HepG2 (cell line): ENCODE data around the gene NUDT15. TPM values are rescaled to one million over a fixed set of nuclear protein-coding genes. Genes with fewer than 3 reads are reported as not detected.

ENCODE experiments used
- ARID2 ChIP-seq: sonication (generic); formaldehyde crosslinking; IDR thresholded peaks from 2 replicates; pipeline ENCODE4 v1.8.1; 2022; ENCODE audit warnings: mild to moderate bottlenecking, missing genetic modification reagents, borderline replicate concordance
- ASH2L ChIP-seq: fragments of 300-600, 200-600 bp; sonication (generic); IDR thresholded peaks from 2 replicates; pipeline ENCODE4 v1.7.0; 2017; ENCODE audit warnings: low read depth, mild to moderate bottlenecking, moderate library complexity, mixed read lengths, low read length; ENCODE audit not compliant: insufficient read length
- ETV5 ChIP-seq: IDR thresholded peaks from 2 replicates; pipeline ENCODE4 v1.6.1; 2018; ENCODE audit warnings: missing biosample characterization, missing genetic modification reagents, inconsistent platforms, borderline replicate concordance
- FOSL2 ChIP-seq: sonication (generic); formaldehyde crosslinking; IDR thresholded peaks from 2 replicates; pipeline ENCODE4 v1.4.0; 2020; ENCODE audit warnings: missing genetic modification reagents
- GMEB2 ChIP-seq: IDR thresholded peaks from 2 replicates; pipeline ENCODE4 v1.6.1; 2016; ENCODE audit warnings: missing biosample characterization, missing genetic modification reagents, low read depth
- HOXA3 ChIP-seq: sonication (generic); formaldehyde crosslinking; IDR thresholded peaks from 2 replicates; pipeline ENCODE4 v1.5.0; 2020; ENCODE audit warnings: missing genetic modification reagents
- POLR2AphosphoS5 ChIP-seq: IDR thresholded peaks from 2 replicates; pipeline ENCODE4 v1.6.1; 2012; ENCODE audit warnings: low read depth, low read length
- RFX1 ChIP-seq: fragments of 450-650 bp; IDR thresholded peaks from 2 replicates; pipeline ENCODE4 v1.6.1; 2017
- TARDBP ChIP-seq: sonication (generic); formaldehyde crosslinking; IDR thresholded peaks from 2 replicates; pipeline ENCODE4 v1.8.0; 2022; ENCODE audit warnings: mild to moderate bottlenecking, missing genetic modification reagents
- ZBTB3 ChIP-seq: sonication (generic); formaldehyde crosslinking; IDR thresholded peaks from 2 replicates; pipeline ENCODE4 v1.4.0; 2020; ENCODE audit warnings: low read depth, mild to moderate bottlenecking, moderate library complexity, missing genetic modification reagents, borderline replicate concordance
- ZNF205 ChIP-seq: IDR thresholded peaks from 2 replicates; pipeline ENCODE4 v1.6.1; 2018; ENCODE audit warnings: missing biosample characterization, missing genetic modification reagents
- ZNF343 ChIP-seq: sonication (generic); formaldehyde crosslinking; IDR thresholded peaks from 2 replicates; pipeline ENCODE4 v1.4.0; 2020; ENCODE audit warnings: mild to moderate bottlenecking, missing genetic modification reagents
- ZNF431 ChIP-seq: sonication (generic); formaldehyde crosslinking; IDR thresholded peaks from 2 replicates; pipeline ENCODE4 v1.9.0; 2022; ENCODE audit warnings: missing genetic modification reagents, low read depth, mild to moderate bottlenecking, borderline replicate concordance
- ZNF609 ChIP-seq: sonication (generic); formaldehyde crosslinking; IDR thresholded peaks from 2 replicates; pipeline ENCODE4 v1.4.0; 2020; ENCODE audit warnings: mild to moderate bottlenecking, missing genetic modification reagents, borderline replicate concordance
- ZNF691 ChIP-seq: sonication (generic); formaldehyde crosslinking; IDR thresholded peaks from 2 replicates; pipeline ENCODE4 v1.4.0; 2020; ENCODE audit warnings: missing genetic modification reagents, low read depth, mild to moderate bottlenecking, borderline replicate concordance
- ZNF703 ChIP-seq: sonication (generic); formaldehyde crosslinking; IDR thresholded peaks from 2 replicates; pipeline ENCODE4 v1.5.1; 2020; ENCODE audit warnings: missing genetic modification reagents, mild to moderate bottlenecking, moderate library complexity, borderline replicate concordance
- ZNF788 ChIP-seq: sonication (generic); formaldehyde crosslinking; IDR thresholded peaks from 2 replicates; pipeline ENCODE4 v1.5.0; 2020; ENCODE audit warnings: mild to moderate bottlenecking, missing genetic modification reagents, borderline replicate concordance
- ZNF850 ChIP-seq: sonication (generic); formaldehyde crosslinking; conservative IDR thresholded peaks from 2 replicates; pipeline ENCODE4 v1.9.0; 2021; ENCODE audit warnings: mild to moderate bottlenecking, missing genetic modification reagents
- ZSCAN25 ChIP-seq: sonication (generic); formaldehyde crosslinking; IDR thresholded peaks from 2 replicates; pipeline ENCODE4 v1.8.0; 2022; ENCODE audit warnings: mild to moderate bottlenecking, missing genetic modification reagents
- polyA plus RNA-seq, 8 experiments: library from polyadenylated mRNA; depleted of rRNA in 3 of 8; stranded (reverse) in 7 of 8; unstranded in 1 of 8; fragments of >200 nt; fragmentation: Illumina TruSeq in 4 of 8; extraction: Trizol in 4 of 8; gene quantifications; 2 replicates each; pipeline versions ENCODE4 v1.2.1 to v1.2.3, GENCODE V29; 2011 to 2016; ENCODE audit warnings: low read depth in 4 of 8, missing spikeins in 1 of 8, mixed read lengths in 1 of 8; ENCODE audit not compliant: insufficient read depth in 1 of 8
- total RNA-seq, 5 experiments: library from RNA; depleted of rRNA; stranded (reverse); fragments of >200 nt; fragmentation: Illumina TruSeq; extraction: Trizol; gene quantifications; 2 replicates each; pipeline ENCODE4 v1.2.3, GENCODE V29; 2016; ENCODE audit warnings: low read depth in 1 of 5
- TF ChIP-seq, protein P1 (sequence below): sonication (generic); formaldehyde crosslinking; IDR thresholded peaks from 2 replicates; pipeline ENCODE4 v1.8.1; 2023; ENCODE audit warnings: mild to moderate bottlenecking, moderate library complexity, missing genetic modification reagents

The NUDT15 gene
- total and polyA plus RNA-seq, 2 of the 13 experiments (the other 11 are each of a cell fraction or from before 2014, with no cell fraction given): 21.3 to 47.3 TPM

GRCh38 chr13:48001114-48001881, 36.2 kb upstream of the NUDT15 start, which contains the start of gene SUCLA2 (continued):
- TF ChIP-seq ZNF609 (CRISPR knock-in tag): 0 out of 2 replicates have a peak, but pooled peaks have one; percentile 35
- peak; percentile 84 for TF ChIP-seq POLR2AphosphoS5
- 0 out of 2 replicates have a peak, but pooled peaks have one; percentile 66 for TF ChIP-seq ZNF703
- TF ChIP-seq, protein P1, sequence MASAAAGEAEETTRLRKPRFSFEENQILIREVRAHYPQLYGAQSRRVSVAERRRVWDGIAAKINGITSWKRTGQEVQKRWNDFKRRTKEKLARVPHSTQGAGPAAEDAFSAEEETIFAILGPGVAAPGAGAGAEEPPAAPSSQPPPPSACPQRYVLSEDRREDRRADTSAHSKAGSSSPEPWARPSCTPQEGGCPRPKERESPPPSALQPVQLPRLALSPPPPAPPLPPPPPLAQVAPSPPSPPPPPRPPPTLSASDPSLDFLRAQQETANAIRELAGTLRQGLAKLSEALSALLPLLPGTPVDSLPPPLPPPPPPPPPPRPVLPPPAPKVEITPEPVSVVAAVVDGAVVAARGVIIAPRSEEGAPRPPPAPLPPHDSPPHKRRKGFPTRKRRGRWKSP (CRISPR knock-in tag): peak; percentile 89
- TF ChIP-seq GMEB2: 0 out of 2 replicates have a peak, but pooled peaks have one; percentile 53
- TF ChIP-seq ZNF205 (CRISPR knock-in tag): 0 out of 2 replicates have a peak, but pooled peaks have one; percentile 65
- peak; percentile 60; the same call in 1 of the 2 replicates for TF ChIP-seq ZNF691 (CRISPR knock-in tag)
- no peak for TF ChIP-seq ZNF850
- peak; percentile 9; the same call in 1 of the 2 replicates for TF ChIP-seq FOSL2 (CRISPR knock-in tag)
- TF ChIP-seq ZNF343 (CRISPR knock-in tag): 0 out of 2 replicates have a peak, but pooled peaks have one; percentile 53
- TF ChIP-seq HOXA3 (CRISPR knock-in tag): peak; percentile 69
- peak; percentile 74; the same call in 1 of the 2 replicates for TF ChIP-seq TARDBP (CRISPR knock-in tag)
- TF ChIP-seq ASH2L: peak; percentile 96
- TF ChIP-seq ZNF788 (CRISPR knock-in tag): peak; percentile 72; the same call in 1 of the 2 replicates
- TF ChIP-seq RFX1: no peak
- 0 out of 2 replicates have a peak, but pooled peaks have one; percentile 13 for TF ChIP-seq ZBTB3 (CRISPR knock-in tag)
- no peak for TF ChIP-seq ARID2 (CRISPR knock-in tag)
- peak; percentile 18; the same call in 1 of the 2 replicates for TF ChIP-seq ETV5 (CRISPR knock-in tag)
- no peak for TF ChIP-seq ZSCAN25 (CRISPR knock-in tag)
- TF ChIP-seq ZNF431 (CRISPR knock-in tag): peak; percentile 76; the same call in 1 of the 2 replicates
